ENCODE measurements around the gene MAST2.

MAST2 gene

DNA sequence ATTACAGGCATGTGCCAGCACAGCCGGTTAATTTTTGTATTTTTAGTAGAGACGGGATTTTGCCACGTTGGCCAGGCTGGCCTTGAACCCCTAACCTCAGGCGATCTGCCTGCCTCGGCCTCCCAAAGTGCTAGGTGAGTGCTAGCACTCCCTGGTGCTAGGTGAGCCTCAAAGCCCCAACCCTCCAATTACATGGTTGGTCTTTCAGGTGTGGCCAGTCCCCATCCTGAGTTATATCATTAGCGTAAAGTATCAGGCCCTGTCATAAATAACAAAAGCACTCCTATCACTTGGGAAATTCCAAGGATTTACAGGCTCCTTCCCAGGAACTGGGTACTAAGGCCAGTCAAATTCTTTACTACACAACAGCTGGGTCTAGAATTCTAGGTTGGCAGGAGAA, 191.0 kb downstream of the MAST2 start:
- Histone ChIP-seq H3K9me3 (replicated peaks; ENCODE audit: insufficient read depth, low read length) (no peaks in the 10 kb centered on the region), H2AFZ (ENCODE audit: low read length) (no peak overlapping the region), H3K4me2 (ENCODE audit: low read depth, low read length) (no peak overlapping the region), H4K20me1 (ENCODE audit: insufficient read depth, low read length) (no peaks in the 10 kb centered on the region), H3F3A (ENCODE audit: insufficient read depth, low read length) (no peaks in the 10 kb centered on the region), H3K9me2 (replicated peaks; ENCODE audit: insufficient read depth, low read length) (no peaks in the 10 kb centered on the region), H3K4me3 (ENCODE audit: low read length) (no peak overlapping the region), H3K9ac (ENCODE audit: low read length) (no peak overlapping the region), H3K27me3 (replicated peaks; ENCODE audit: insufficient read depth, low read length) (no peaks in the 10 kb centered on the region), H3K4me1 (ENCODE audit: low read length) (peaks cover 18% of the 10 kb centered on the region), H3K79me2 (ENCODE audit: low read length) (peaks cover 23% of the 10 kb centered on the region; the same call in 1 of the 2 replicates), H3K27ac (ENCODE audit: low read length) (no peak overlapping the region), H3K36me3 (replicated peaks; ENCODE audit: insufficient read depth, low read length) (no peaks in the 10 kb centered on the region)
- TF ChIP-seq EZH2 (optimal IDR thresholded peaks at IDR 0.05; ENCODE audit: low read depth, low read length) (no peak), EZH2phosphoT487 (IDR thresholded peaks at IDR 0.05; ENCODE audit: low read length) (no peak)
- TF ChIP-seq, protein P1, sequence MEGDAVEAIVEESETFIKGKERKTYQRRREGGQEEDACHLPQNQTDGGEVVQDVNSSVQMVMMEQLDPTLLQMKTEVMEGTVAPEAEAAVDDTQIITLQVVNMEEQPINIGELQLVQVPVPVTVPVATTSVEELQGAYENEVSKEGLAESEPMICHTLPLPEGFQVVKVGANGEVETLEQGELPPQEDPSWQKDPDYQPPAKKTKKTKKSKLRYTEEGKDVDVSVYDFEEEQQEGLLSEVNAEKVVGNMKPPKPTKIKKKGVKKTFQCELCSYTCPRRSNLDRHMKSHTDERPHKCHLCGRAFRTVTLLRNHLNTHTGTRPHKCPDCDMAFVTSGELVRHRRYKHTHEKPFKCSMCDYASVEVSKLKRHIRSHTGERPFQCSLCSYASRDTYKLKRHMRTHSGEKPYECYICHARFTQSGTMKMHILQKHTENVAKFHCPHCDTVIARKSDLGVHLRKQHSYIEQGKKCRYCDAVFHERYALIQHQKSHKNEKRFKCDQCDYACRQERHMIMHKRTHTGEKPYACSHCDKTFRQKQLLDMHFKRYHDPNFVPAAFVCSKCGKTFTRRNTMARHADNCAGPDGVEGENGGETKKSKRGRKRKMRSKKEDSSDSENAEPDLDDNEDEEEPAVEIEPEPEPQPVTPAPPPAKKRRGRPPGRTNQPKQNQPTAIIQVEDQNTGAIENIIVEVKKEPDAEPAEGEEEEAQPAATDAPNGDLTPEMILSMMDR (IDR thresholded peaks at IDR 0.05; ENCODE audit: low read length), result no peak
- no peak for DNase-seq

DNA sequence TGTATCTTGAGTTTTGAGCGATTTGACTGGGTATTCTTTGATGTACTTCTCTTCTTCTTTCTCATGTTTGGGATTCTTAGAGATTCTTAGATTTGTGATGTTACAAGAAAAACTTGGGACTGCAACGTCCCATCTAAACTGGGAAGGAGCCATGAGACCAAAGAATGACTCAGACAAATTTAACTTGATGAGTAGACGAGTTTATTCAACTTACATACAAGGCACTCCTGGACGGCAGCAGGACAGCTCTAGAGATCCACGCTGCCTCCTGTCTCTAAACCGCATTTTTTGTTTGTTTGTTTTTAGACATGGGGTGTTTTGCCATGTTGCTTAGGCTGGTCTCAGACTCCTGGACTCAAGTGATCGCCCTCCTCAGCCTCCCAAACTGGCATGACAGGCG, 191.9 kb downstream of the MAST2 start:
- peaks cover 16% of the 10 kb centered on the region; the same call in 1 of the 2 replicates for H3K79me2 ChIP-seq (ENCODE audit: low read length)
- H3K9me2 ChIP-seq (replicated peaks; ENCODE audit: insufficient read depth, low read length), result no peaks in the 10 kb centered on the region
- H4K20me1 ChIP-seq (ENCODE audit: insufficient read depth, low read length), result no peaks in the 10 kb centered on the region
- no peaks in the 10 kb centered on the region for H3F3A ChIP-seq (ENCODE audit: insufficient read depth, low read length)
- no peak overlapping the region for H2AFZ ChIP-seq (ENCODE audit: low read length)
- no peaks in the 10 kb centered on the region for H3K27me3 ChIP-seq (replicated peaks; ENCODE audit: insufficient read depth, low read length)
- no peaks in the 10 kb centered on the region for H3K36me3 ChIP-seq (replicated peaks; ENCODE audit: insufficient read depth, low read length)
- no peak overlapping the region for H3K9ac ChIP-seq (ENCODE audit: low read length)
- TF ChIP-seq EZH2 (optimal IDR thresholded peaks at IDR 0.05; ENCODE audit: low read depth, low read length) (no peak), EZH2phosphoT487 (IDR thresholded peaks at IDR 0.05; ENCODE audit: low read length) (no peak)
- TF ChIP-seq, protein P1 (IDR thresholded peaks at IDR 0.05; ENCODE audit: low read length), result no peak
- DNase-seq, result no peak
- H3K4me1 ChIP-seq (ENCODE audit: low read length), result peaks cover 9% of the 10 kb centered on the region
- no peak overlapping the region for H3K4me2 ChIP-seq (ENCODE audit: low read depth, low read length)
- H3K9me3 ChIP-seq (replicated peaks; ENCODE audit: insufficient read depth, low read length), result no peaks in the 10 kb centered on the region
- no peak overlapping the region for H3K27ac ChIP-seq (ENCODE audit: low read length)
- no peak overlapping the region for H3K4me3 ChIP-seq (ENCODE audit: low read length)

DNA sequence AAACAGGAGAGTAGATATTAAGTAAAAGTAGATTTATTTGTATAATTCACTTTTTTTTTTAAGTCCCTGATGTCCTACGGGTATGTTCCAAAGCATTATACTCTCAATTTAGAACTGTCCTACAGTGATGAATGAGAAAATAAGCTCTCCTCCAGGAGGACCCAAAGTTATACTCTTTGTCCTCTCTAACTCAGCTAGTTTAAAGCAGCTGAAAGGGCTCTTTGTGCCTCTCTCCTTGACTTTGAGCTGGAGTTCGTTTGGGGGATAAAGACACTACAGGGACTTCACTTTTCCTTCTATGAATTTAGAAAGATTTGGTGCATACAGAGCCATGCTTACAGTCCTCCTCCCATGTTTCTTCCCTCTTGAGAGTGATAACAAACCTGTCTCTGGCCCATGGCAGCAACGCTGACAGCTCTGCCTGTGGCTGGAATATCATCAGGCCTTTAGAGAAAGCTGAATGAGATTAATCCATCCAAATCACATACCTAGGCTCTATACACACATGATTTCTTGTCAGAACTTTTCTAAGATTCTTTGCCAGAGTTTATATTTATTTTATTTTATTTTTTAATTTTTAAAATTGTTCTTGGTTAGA, 194.7 kb downstream of the MAST2 start:
- H3K27me3 ChIP-seq (replicated peaks; ENCODE audit: insufficient read depth, low read length), result no peaks in the 10 kb centered on the region
- no peaks in the 10 kb centered on the region for H3F3A ChIP-seq (ENCODE audit: insufficient read depth, low read length)
- no peaks in the 10 kb centered on the region for H3K9me2 ChIP-seq (replicated peaks; ENCODE audit: insufficient read depth, low read length)
- no peak overlapping the region for H3K4me3 ChIP-seq (ENCODE audit: low read length)
- no peaks in the 10 kb centered on the region for H3K9me3 ChIP-seq (replicated peaks; ENCODE audit: insufficient read depth, low read length)
- TF ChIP-seq, protein P1 (IDR thresholded peaks at IDR 0.05; ENCODE audit: low read length), result no peak
- TF ChIP-seq EZH2 (optimal IDR thresholded peaks at IDR 0.05; ENCODE audit: low read depth, low read length) (no peak), EZH2phosphoT487 (IDR thresholded peaks at IDR 0.05; ENCODE audit: low read length) (no peak)
- no peak overlapping the region for H2AFZ ChIP-seq (ENCODE audit: low read length)
- H3K79me2 ChIP-seq (ENCODE audit: low read length), result no peaks in the 10 kb centered on the region
- no peak overlapping the region for H3K9ac ChIP-seq (ENCODE audit: low read length)
- DNase-seq, result no peak
- H3K36me3 ChIP-seq (replicated peaks; ENCODE audit: insufficient read depth, low read length), result no peaks in the 10 kb centered on the region
- H3K4me1 ChIP-seq (ENCODE audit: low read length), result no peaks in the 10 kb centered on the region
- no peak overlapping the region for H3K4me2 ChIP-seq (ENCODE audit: low read depth, low read length)
- H3K27ac ChIP-seq (ENCODE audit: low read length), result no peak overlapping the region
- H4K20me1 ChIP-seq (ENCODE audit: insufficient read depth, low read length), result no peaks in the 10 kb centered on the region
